Kidney epithelial cell (primary cell): ENCODE measurements around the gene NME3. TPM values are rescaled to one million over a fixed set of nuclear protein-coding genes. Genes with fewer than 3 reads are reported as not detected.
A peak's percentile ranks its signal among the peaks of the same experiment; 100 is the strongest.

Source experiments
- DNase-seq: peaks from one replicate; pipeline ENCODE4 v3.0.0-alpha.2; 2010; ENCODE audit warnings: low read depth
- H3K27me3 ChIP-seq: 2 replicates; pipeline ENCODE4 v1.6.0; 2011; ENCODE audit warnings: low read length; ENCODE audit not compliant: control insufficient read depth, insufficient read depth
- H3K36me3 ChIP-seq: 2 replicates; pipeline ENCODE4 v1.5.1; 2011; ENCODE audit warnings: low read length; ENCODE audit not compliant: control insufficient read depth, insufficient read depth
- H3K4me3 ChIP-seq: 2 replicates; pipeline ENCODE4 v1.5.1; 2011; ENCODE audit warnings: low read depth, mild to moderate bottlenecking, control low read depth, low read length
- CTCF ChIP-seq: IDR thresholded peaks from 2 replicates; pipeline ENCODE4 v1.5.1; 2011; ENCODE audit warnings: mild to moderate bottlenecking, moderate library complexity, low read length, control low read depth, inconsistent platforms; ENCODE audit not compliant: insufficient read depth, poor library complexity, severe bottlenecking
- total RNA-seq: library from RNA; depleted of rRNA; stranded (reverse); fragments of >200 nt; gene quantifications from 2 replicates; pipeline ENCODE4 v1.2.3, GENCODE V29; 2015

NME3 gene
- total RNA-seq, 1 donor from 2014 or later, result 44.9 TPM

GRCh38 chr16:1726661-1727502 lies 44.5 kb downstream of the NME3 start:
- no peak for DNase-seq
- no peaks in the 10 kb centered on the region for H3K27me3 ChIP-seq
- no peaks in the 10 kb centered on the region for H3K36me3 ChIP-seq
- TF ChIP-seq CTCF, result no peak
- H3K4me3 ChIP-seq, result no peak overlapping the region

- no peak for DNase-seq
- Histone ChIP-seq H3K27me3 (no peaks in the 10 kb centered on the region), H3K36me3 (no peaks in the 10 kb centered on the region), H3K4me3 (no peak overlapping the region)
- TF ChIP-seq CTCF, result no peak
Observed at GRCh38 chr16:1724491-1724890, 46.9 kb downstream of the NME3 start.

- H3K36me3 ChIP-seq, result no peaks in the 10 kb centered on the region
- no peak overlapping the region for H3K4me3 ChIP-seq
- TF ChIP-seq CTCF, result peak; percentile 80
- DNase-seq, result no peak
- no peaks in the 10 kb centered on the region for H3K27me3 ChIP-seq
Observed at GRCh38 chr16:1723450-1724147, 47.7 kb downstream of the NME3 start.

- no peak for DNase-seq
- Histone ChIP-seq H3K4me3 (no peak overlapping the region), H3K27me3 (no peaks in the 10 kb centered on the region), H3K36me3 (no peaks in the 10 kb centered on the region)
- no peak for TF ChIP-seq CTCF
Observed at GRCh38 chr16:1721372-1721771, 50.0 kb downstream of the NME3 start.

Other genes with a start within 250 kb of the NME3 start
- 1.2 and 4.0 TPM in 2 replicates for gene TMEM204, start 237.9 kb downstream of the NME3 start, total RNA-seq
- 15.5 and 18.1 TPM in 2 replicates for gene IFT140, start 159.5 kb downstream of the NME3 start, total RNA-seq
- 10.7 and 19.3 TPM in 2 replicates for gene CRAMP1, start 159.2 kb downstream of the NME3 start, total RNA-seq
- gene JPT2, start 93.3 kb downstream of the NME3 start, total RNA-seq, result 108 and 109 TPM in 2 replicates
- gene MAPK8IP3, start 65.3 kb downstream of the NME3 start, total RNA-seq, result 32.6 and 46.9 TPM in 2 replicates
- 6.8 and 13.6 TPM in 2 replicates for gene EME2, start 1.3 kb upstream of the NME3 start, total RNA-seq
- gene MRPS34, start 1.6 kb upstream of the NME3 start, total RNA-seq, result 94.9 and 108 TPM in 2 replicates
- gene SPSB3, start 11.0 kb upstream of the NME3 start, total RNA-seq, result 60.6 and 78.2 TPM in 2 replicates
- 145 and 187 TPM in 2 replicates for gene NUBP2, start 11.4 kb upstream of the NME3 start, total RNA-seq
- gene IGFALS, start 22.2 kb upstream of the NME3 start, total RNA-seq, result 0.48 TPM in 1 of 2 replicates, not detected in the other
- gene HAGH, start 55.3 kb upstream of the NME3 start, total RNA-seq, result 62.8 and 98.4 TPM in 2 replicates
- gene FAHD1, start 55.7 kb upstream of the NME3 start, total RNA-seq, result 59.7 and 77.3 TPM in 2 replicates
- gene MEIOB, start 100.6 kb upstream of the NME3 start, total RNA-seq, result 5.0 and 6.2 TPM in 2 replicates
- 0.89 and 0.92 TPM in 2 replicates for gene HS3ST6, start 146.9 kb upstream of the NME3 start, total RNA-seq
- 11.7 and 12.0 TPM in 2 replicates for gene MSRB1, start 171.7 kb upstream of the NME3 start, total RNA-seq
- not detected in 2 replicates for gene RPL3L, start 183.1 kb upstream of the NME3 start, total RNA-seq
- 280 and 289 TPM in 2 replicates for gene NDUFB10, start 188.0 kb upstream of the NME3 start, total RNA-seq
- gene RPS2, start 193.3 kb upstream of the NME3 start, total RNA-seq, result 4,278 and 4,383 TPM in 2 replicates
- gene RNF151, start 195.3 kb upstream of the NME3 start, total RNA-seq, result not detected in 2 replicates
- gene TBL3, start 200.5 kb upstream of the NME3 start, total RNA-seq, result 53.5 and 70.3 TPM in 2 replicates
- 0.96 TPM in 1 of 2 replicates, not detected in the other for gene NOXO1, start 209.9 kb upstream of the NME3 start, total RNA-seq
- 30.2 and 32.7 TPM in 2 replicates for gene GFER, start 212.7 kb upstream of the NME3 start, total RNA-seq
- 11.3 and 20.1 TPM in 2 replicates for gene SYNGR3, start 218.4 kb upstream of the NME3 start, total RNA-seq
- gene ZNF598, start 238.3 kb upstream of the NME3 start, total RNA-seq, result 48.1 and 57.7 TPM in 2 replicates
- gene NPW, start 248.2 kb upstream of the NME3 start, total RNA-seq, result not detected in 2 replicates